DND-41 (cell line): ENCODE measurements around the gene DLL3.

Experiments
- ATAC-seq: fragments of 200-7000 bp; cut with Tn5 transposase; 3 replicates; pipeline ENCODE4 v1.9.1; 2021; ENCODE audit warnings: low read depth; ENCODE audit not compliant: insufficient read depth
- DNase-seq: peaks from one replicate; pipeline ENCODE4 v3.0.0-alpha.2; 2020
- H2AFZ ChIP-seq: 2 replicates; pipeline ENCODE4 v1.6.0; 2012; ENCODE audit warnings: low read depth, low read length
- H3K27ac ChIP-seq: 2 replicates; pipeline ENCODE4 v1.5.1; 2012; ENCODE audit warnings: low read length, inconsistent platforms
- H3K27me3 ChIP-seq: fragments of 200-600 bp; sonication (generic); 2 replicates; pipeline ENCODE4 v1.6.0; 2012; ENCODE audit warnings: low read length, mild to moderate bottlenecking, inconsistent platforms; ENCODE audit not compliant: insufficient read depth, poor library complexity
- H3K36me3 ChIP-seq: 2 replicates; pipeline ENCODE4 v1.5.1; 2012; ENCODE audit warnings: low read length, inconsistent platforms; ENCODE audit not compliant: insufficient read depth
- H3K4me1 ChIP-seq: 2 replicates; pipeline ENCODE4 v1.5.1; 2012; ENCODE audit warnings: mild to moderate bottlenecking, low read length; ENCODE audit not compliant: insufficient read depth
- H3K4me2 ChIP-seq: 2 replicates; pipeline ENCODE4 v1.6.0; 2012; ENCODE audit warnings: mild to moderate bottlenecking, moderate library complexity, low read length, inconsistent platforms; ENCODE audit not compliant: insufficient read depth
- H3K4me3 ChIP-seq, 2 experiments: fragments of 200-600 bp in 1 of 2; shearing (Covaris generic) in 1 of 2; 2 replicates each; pipeline ENCODE4 v1.5.1; 2012 to 2016; ENCODE audit warnings: inconsistent platforms in 2 of 2, low read length in 2 of 2, mild to moderate bottlenecking in 2 of 2, low read depth in 1 of 2, moderate library complexity in 1 of 2
- H3K79me2 ChIP-seq: 2 replicates; pipeline ENCODE4 v1.6.0; 2012; ENCODE audit warnings: low read length, inconsistent platforms; ENCODE audit not compliant: insufficient read depth
- H3K9ac ChIP-seq: 2 replicates; pipeline ENCODE4 v1.6.0; 2012; ENCODE audit warnings: low read depth, mild to moderate bottlenecking, inconsistent platforms, low read length, moderate library complexity
- H3K9me3 ChIP-seq: 2 replicates; pipeline ENCODE4 v1.5.1; 2012; ENCODE audit warnings: low read length, moderate library complexity, mild to moderate bottlenecking, inconsistent platforms; ENCODE audit not compliant: insufficient read depth, severe bottlenecking
- H4K20me1 ChIP-seq: 2 replicates; pipeline ENCODE4 v1.6.0; 2012; ENCODE audit warnings: low read length; ENCODE audit not compliant: insufficient read depth
- CTCF ChIP-seq: IDR thresholded peaks from 2 replicates; pipeline ENCODE4 v1.5.1; 2012; ENCODE audit warnings: borderline replicate concordance, low read length, moderate library complexity, mild to moderate bottlenecking; ENCODE audit not compliant: poor library complexity, severe bottlenecking; ENCODE audit errors: extremely low read depth
- EZH2 ChIP-seq: IDR thresholded peaks from 3 replicates; pipeline ENCODE4 v1.6.1; 2012; ENCODE audit warnings: borderline replicate concordance, low read depth, mild to moderate bottlenecking, moderate library complexity, low read length, inconsistent platforms; ENCODE audit not compliant: severe bottlenecking

Gene DLL3

DNA sequence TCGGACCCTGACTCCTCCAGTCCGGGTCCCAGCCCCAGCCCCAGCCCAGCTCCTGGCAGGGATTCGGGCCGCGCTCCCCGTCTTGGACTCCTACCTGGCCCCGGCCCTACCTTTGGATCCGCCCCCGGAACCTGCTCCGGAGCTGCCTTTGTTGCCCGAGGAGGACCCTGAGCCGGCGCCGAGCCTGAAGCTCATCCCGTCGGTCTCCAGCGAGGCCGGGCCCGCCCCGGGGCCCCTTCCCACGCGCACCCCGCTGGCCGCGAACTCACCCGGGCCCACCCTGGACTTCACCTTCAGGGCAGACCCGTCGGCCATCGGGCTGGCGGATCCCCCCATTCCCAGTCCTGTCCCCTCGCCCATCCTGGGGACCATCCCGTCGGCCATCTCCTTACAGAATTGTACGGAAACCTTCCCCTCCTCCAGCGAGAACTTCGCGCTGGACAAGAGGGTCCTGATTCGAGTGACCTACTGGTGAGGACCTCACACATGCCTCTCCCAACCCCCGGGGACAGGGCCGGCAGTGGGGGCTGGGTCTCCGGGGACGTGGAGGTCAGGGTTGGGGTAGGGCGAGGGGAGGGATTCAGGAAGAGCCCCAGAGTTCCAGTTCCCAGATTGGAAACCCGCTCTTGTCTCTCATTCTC lies 16.9 kb downstream of the DLL3 start:
- no peaks in the 10 kb centered on the region for H3K27me3 ChIP-seq
- no peaks in the 10 kb centered on the region for H3K4me1 ChIP-seq
- no peaks in the 10 kb centered on the region for H3K36me3 ChIP-seq
- no peaks in the 10 kb centered on the region for H4K20me1 ChIP-seq
- DNase-seq (no peak), ATAC-seq (no peak)
- H3K4me3 ChIP-seq: no peak overlapping the region
- TF ChIP-seq EZH2 (no peak), CTCF (no peak)
- no peak overlapping the region for H2AFZ ChIP-seq
- H3K27ac ChIP-seq: no peak overlapping the region
- no peak overlapping the region for H3K4me2 ChIP-seq
- no peak overlapping the region for H3K9ac ChIP-seq
- H3K79me2 ChIP-seq: no peaks in the 10 kb centered on the region
- no peaks in the 10 kb centered on the region for H3K9me3 ChIP-seq

DNA sequence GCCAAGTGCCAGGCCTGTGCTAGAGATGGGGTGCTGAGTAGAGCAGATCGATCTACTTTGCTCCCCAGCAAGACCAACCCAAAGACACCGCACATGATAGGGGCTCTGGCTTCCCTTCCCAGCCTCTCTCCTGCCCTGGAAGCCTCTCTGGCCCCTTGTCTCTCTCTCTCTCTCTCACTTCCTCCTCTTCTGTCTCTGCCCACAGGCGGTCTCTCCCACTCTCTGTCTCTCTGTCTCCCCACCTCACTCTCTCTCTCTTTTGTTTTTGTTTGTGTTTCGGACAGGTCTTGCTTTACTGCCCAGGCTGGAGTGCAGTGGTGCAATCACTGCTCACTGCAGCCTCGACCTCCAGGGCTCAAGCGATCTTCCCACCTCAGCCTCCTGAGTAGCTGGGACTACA lies 17.5 kb downstream of the DLL3 start:
- ATAC-seq (no peak), DNase-seq (no peak)
- no peak overlapping the region for H3K9ac ChIP-seq
- no peaks in the 10 kb centered on the region for H3K27me3 ChIP-seq
- H3K4me1 ChIP-seq: no peaks in the 10 kb centered on the region
- no peak overlapping the region for H3K4me3 ChIP-seq
- no peaks in the 10 kb centered on the region for H3K79me2 ChIP-seq
- H3K36me3 ChIP-seq: no peaks in the 10 kb centered on the region
- no peaks in the 10 kb centered on the region for H4K20me1 ChIP-seq
- no peak for TF ChIP-seq CTCF
- no peak for TF ChIP-seq EZH2
- no peaks in the 10 kb centered on the region for H3K9me3 ChIP-seq
- H2AFZ ChIP-seq: no peak overlapping the region
- no peak overlapping the region for H3K27ac ChIP-seq
- no peak overlapping the region for H3K4me2 ChIP-seq

- no peaks in the 10 kb centered on the region for H3K36me3 ChIP-seq
- H3K79me2 ChIP-seq: no peaks in the 10 kb centered on the region
- no peak for ATAC-seq
- H3K4me2 ChIP-seq: no peak overlapping the region
- no peak overlapping the region for H3K9ac ChIP-seq
- H3K9me3 ChIP-seq: no peaks in the 10 kb centered on the region
- H3K27me3 ChIP-seq: no peaks in the 10 kb centered on the region
- no peak overlapping the region for H3K27ac ChIP-seq
- DNase-seq: no peak
- no peaks in the 10 kb centered on the region for H4K20me1 ChIP-seq
- no peak overlapping the region for H2AFZ ChIP-seq
- H3K4me3 ChIP-seq: no peak overlapping the region
- H3K4me1 ChIP-seq: no peaks in the 10 kb centered on the region
- TF ChIP-seq CTCF (no peak), EZH2 (no peak)
These were observed 18.7 kb downstream of the DLL3 start for GRCh38 chr19:39517432-39517831.

DNA sequence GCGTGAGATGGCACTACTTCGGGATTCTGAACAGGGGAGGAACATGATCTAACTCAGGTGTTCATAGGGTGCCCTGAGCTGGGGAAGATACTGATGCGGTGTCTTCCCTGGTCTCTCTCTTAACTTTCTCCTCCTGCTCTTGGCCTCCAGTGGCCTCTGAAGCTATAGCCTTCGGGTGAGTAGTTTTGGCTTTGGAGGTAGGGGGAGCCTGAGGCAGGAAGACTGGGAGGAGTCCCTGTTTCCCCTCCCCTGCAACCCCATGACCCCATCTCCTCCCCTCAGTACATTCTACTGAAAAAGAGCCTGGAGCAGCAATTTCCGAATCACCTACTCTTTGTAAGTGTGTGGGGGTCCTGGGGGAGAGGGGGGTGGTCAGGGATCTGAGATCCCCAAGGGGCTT lies 19.7 kb downstream of the DLL3 start:
- Histone ChIP-seq H3K9ac (no peak overlapping the region), H3K27me3 (no peaks in the 10 kb centered on the region), H3K9me3 (no peaks in the 10 kb centered on the region), H4K20me1 (no peaks in the 10 kb centered on the region), H2AFZ (no peak overlapping the region; the same call in 1 of the 2 replicates), H3K79me2 (no peaks in the 10 kb centered on the region), H3K4me1 (no peaks in the 10 kb centered on the region), H3K4me2 (no peak overlapping the region), H3K27ac (no peak overlapping the region), H3K36me3 (no peaks in the 10 kb centered on the region), H3K4me3 (no peak overlapping the region)
- DNase-seq (no peak), ATAC-seq (no peak)
- TF ChIP-seq EZH2: no peak
- TF ChIP-seq CTCF: no peak
